Limb (tissue), 2 donors: ENCODE results near the gene RAMP2.
"Not testable (repeated sequence)": the region's sequence is repeated elsewhere in the genome, so short reads cannot be mapped to it uniquely, and the experiment has no call there.

Experiments used
- DNase-seq, 2 donors: peaks; one replicate each; pipeline ENCODE4 v3.0.0-alpha.2; 2016; ENCODE audit errors: extremely low spot score in 2 of 2

The RAMP2 gene, protein sequence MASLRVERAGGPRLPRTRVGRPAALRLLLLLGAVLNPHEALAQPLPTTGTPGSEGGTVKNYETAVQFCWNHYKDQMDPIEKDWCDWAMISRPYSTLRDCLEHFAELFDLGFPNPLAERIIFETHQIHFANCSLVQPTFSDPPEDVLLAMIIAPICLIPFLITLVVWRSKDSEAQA

DNA sequence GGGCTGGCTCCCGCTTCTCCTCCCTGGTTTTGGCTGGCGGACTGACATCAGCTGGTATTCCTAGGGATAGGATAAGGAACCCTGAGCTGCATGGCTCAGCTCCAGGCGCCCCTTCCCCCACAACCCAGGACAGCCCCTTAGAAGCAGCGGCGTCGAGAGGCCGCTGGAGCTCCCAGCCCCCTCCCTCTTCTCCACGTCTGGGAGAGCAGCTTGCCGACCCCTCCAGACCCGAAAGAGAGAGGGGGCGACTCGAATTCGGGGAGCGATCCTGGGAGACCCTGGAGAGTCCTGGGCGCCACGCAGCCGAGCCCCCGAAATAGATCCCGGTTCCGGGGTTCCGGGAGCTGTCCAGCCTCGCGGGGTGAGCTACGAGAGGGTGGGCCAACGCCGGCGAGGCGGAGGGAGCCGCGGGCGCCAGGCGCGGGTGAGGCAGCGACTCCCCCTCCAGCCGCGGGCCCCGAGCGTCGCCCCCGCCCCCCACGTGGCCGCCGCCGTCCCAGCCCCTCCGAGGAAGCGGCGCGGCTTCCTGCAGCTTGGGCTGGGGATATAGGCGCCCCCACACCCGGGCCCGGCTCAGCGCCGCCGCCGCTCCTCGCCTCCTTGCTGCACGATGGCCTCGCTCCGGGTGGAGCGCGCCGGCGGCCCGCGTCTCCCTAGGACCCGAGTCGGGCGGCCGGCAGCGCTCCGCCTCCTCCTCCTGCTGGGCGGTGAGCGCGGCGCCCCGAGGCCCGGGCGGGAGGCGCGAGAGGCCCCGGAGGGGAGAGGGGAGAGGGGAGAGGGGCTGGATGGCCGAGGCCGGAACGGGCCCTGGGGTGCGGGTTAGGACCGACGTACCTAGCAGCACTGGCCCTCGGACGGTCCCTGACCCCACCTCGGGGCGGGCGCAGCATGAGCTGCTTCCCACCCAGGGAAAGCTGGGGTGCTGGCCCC, at the start of gene RAMP2:
Gene RAMP2, plus strand, starts transcription at position 576 of the 930 bp plus-strand sequence. Its CDS starts 35 bp downstream, at position 611.
- peak in 1 of 2 donors; percentile 74 for DNase-seq

GRCh38 chr17:42720996-42721583, 39.9 kb upstream of the RAMP2 start:
- DNase-seq: peak in 1 of 2 donors; percentile 79

DNA sequence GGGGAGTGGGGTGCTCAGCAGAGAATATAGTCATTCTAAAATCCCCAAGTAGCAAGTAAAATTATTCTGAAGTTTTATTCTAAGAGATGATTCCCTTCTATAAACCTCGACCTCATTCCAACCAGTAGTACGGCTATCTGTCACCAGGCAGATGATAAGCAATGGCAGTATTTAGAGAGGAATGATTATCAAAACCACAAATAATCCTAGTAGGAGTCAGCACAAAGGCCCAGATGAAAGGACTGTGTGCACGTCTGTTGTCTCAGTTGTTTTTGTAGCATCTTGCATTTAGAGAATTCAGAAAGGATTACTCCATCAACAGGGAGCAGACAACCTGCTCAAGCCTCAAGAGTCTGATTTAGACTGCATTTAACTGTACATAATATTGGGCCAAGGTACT, 37.4 kb upstream of the RAMP2 start:
- no peak for DNase-seq

GRCh38 chr17:42725143-42725542, 35.9 kb upstream of the RAMP2 start:
- DNase-seq: no peak

GRCh38 chr17:42740699-42741098, 20.3 kb upstream of the RAMP2 start:
- no peak for DNase-seq

DNA sequence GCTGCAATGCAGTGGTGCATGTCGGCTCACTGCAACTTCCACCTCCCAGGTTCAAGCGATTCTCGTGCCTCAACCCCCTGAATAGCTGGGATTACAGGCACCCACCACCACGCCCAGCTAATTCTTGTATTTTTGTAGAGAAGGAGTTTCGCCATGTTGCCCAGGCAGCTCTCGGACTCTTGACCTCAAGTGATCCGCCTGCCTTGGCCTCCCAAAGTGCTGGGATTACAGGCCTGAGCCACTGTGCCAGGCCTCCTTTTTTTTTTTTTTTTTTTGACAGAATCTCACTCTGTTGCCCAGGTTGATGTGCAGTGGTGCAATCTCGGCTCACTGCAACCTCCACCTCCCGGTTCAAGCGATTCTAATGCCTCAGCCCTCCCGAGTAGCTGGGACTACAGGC, 18.1 kb upstream of the RAMP2 start:
- DNase-seq: not testable (repeated sequence)

DNA sequence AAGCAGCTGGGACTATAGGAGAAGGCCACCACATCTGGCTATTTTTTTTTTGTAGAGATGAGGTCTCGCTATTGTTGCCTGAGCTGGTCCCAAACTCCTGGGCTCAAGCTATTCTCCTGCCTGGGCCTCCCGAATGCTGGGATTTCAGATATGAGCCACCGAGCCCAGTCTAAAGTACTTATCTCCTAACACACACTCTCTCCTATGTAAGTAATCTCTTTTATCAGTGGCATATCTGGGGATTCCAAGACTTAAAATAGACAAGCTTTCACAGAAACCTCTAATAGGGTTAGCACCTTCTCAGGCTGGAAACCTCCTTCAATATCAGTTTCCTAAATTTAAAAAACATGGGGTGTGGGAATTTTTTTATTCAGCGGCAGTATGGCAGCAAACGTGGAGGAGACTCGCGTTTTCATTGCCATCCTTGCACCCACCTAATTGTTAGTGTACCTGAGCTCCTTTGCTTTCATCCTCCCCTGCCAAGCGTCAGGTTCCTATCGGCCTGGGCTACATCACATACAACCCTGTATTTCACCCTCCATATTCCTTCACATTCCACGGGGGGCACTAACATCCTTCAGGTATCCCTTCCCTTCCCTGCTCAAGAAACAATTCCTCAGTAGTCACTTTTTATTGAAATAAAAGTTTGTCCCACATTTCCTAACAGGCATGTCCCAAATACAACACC, 17.3 kb upstream of the RAMP2 start:
- DNase-seq: no peak

- no peak for DNase-seq
These were observed 16.7 kb upstream of the RAMP2 start for GRCh38 chr17:42744283-42744805.

DNA sequence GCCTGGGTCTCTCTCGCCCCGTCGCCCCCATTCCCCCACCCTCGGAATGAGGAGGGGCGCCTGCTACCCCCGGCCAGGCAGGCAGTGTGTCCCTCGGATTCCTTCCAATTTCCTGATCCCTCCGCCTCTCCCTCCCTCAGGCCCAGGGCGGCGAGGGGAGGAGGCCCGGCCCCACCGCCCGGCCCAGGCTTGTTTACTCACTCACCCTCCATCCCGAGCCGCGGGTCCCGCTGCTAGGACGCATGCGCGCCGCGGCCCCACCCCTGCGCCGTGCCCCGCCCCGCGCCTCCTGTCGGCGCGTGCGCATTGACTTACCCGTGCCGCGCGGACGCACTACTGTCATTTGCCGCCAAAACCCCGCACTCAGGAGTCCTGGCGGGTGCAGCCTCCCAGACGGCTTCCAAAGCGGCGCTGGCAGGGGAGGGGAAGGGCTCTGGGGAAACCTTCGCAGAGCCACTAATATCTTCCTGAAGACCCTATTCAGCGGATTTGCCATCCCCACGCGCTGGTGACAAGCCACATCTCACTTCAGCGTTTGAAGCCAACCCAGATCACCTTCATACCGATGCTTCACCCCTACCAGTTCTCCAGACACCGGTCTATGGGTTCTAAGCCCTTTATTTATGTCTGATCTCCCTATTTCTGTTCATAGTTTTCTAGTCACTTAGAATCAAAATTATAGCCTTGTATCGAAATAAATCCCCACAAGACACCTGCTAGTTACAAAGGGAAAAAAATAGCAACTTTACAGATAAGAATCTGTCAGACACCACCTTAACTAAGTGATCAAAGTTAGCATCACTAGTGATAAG, 16.0 kb upstream of the RAMP2 start, which contains the start of gene EZH1:
Gene EZH1, minus strand, starts transcription at position 235 of the 812 bp plus-strand sequence. CDS start 16,099 bp downstream, outside the sequence.
- peak; percentile 93 to 96 for DNase-seq

GRCh38 chr17:42748202-42748907, 12.7 kb upstream of the RAMP2 start:
- no peak for DNase-seq

DNA sequence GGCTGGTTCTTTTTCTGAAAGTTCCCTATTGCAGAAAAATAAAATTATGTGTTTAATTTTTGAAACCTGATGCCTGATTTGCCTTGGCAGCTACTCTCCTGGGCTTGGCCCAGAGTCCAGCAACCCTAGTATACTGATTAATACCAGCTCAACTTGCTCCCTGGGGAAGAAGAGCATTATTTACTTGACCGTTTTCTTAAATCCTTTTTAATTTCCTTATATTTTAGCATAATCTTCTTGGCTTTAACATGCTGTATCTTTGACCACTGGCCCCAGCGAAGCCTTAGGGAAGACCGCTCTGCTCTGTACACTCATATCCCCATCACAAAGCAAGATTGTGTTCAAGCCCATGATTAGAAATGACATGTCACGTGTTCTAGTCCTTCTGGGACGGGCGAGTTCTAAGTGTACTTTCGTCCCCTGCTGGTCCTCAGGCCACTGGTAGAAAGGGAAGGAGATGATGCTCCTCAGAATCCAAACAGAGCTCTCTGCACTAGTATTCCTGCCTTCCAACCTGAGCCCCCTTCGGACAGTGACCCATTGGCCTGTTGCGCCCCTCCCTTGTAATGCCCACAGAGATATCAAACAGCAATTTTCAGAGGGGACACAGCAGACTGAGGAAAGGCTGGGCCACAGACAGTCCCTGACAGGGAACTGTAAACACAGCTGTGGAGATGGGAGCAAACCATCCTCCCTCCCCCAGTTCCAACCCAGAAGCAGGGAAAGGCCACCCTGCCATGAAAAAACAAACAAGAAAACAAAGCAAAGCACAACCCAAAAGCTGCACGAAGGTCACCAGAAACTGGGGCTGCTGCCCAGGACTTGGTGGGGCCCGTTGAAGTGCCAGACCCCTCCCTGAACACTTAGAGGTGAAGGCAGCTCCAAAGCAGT, 11.9 kb upstream of the RAMP2 start:
- no peak for DNase-seq

GRCh38 chr17:42750739-42751344, 10.2 kb upstream of the RAMP2 start:
- no peak for DNase-seq

- DNase-seq: no peak
These were observed 9.4 kb upstream of the RAMP2 start for GRCh38 chr17:42751628-42752027.

- DNase-seq: no peak
These were observed 6.2 kb upstream of the RAMP2 start for GRCh38 chr17:42754782-42755181.

- no peak for DNase-seq
These were observed 910 bp upstream of the RAMP2 start for GRCh38 chr17:42759982-42760651.

GRCh38 chr17:42761638-42762037, 611 bp downstream of the RAMP2 start:
- DNase-seq: no peak

DNA sequence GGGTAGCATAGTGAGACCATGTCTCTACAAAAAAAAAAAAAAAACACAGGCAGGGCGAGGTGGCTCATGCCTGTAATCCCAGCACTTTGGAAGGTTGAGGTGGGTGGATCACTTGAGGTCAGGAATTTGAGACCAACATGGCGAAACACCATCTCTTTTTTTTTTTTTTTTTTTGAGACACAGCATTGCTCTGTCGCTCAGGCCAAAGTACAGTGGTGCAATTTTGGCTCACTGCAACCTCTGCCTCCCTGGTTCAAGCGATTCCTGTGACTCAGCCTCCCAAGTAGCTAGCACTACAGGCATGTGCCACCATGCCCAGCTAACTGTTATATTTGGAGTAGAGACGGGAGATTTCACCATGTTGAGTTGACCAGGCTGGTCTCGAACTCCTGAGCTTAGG, 5.1 kb downstream of the RAMP2 start:
- DNase-seq: no peak

DNA sequence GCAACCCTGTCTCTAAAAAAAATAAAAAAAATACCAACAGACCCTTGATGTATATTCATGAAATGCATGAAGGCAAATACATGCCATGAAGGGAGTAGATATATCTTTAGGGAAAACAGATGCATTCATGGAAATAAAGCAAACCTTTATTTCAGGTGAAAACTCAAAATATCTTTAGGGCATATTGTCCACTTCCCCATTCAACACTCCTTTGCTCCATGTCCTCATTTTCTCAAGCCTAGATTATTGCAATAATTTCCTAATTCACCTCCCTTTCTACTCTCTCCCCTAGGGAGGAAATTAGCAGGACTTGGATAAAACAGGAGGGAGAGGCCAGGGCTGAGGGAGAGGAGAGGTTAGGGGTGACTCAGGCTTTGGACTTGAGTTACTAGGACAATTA, 6.5 kb downstream of the RAMP2 start:
- DNase-seq: no peak
